DMS153 (cell line): ENCODE measurements around the gene CAMTA1.
A peak's percentile ranks its signal among the peaks of the same experiment; 100 is the strongest.
"Not testable (repeated sequence)": the region's sequence is repeated elsewhere in the genome, so short reads cannot be mapped to it uniquely, and the experiment has no call there.

Source experiments
- DNase-seq: peaks from one replicate; lab custom pipeline; 2025; lab: John Stamatoyannopoulos, UW

CAMTA1 gene

GRCh38 chr1:6907676-6908434 lies 122.6 kb downstream of the CAMTA1 start:
- DNase-seq: no peak

GRCh38 chr1:6909401-6909800 lies 124.1 kb downstream of the CAMTA1 start:
- no peak for DNase-seq

- DNase-seq: no peak
These were observed 124.6 kb downstream of the CAMTA1 start for GRCh38 chr1:6909857-6910256.

- DNase-seq: no peak
These were observed 126.0 kb downstream of the CAMTA1 start for GRCh38 chr1:6911021-6911941.

GRCh38 chr1:6911974-6912373 lies 126.7 kb downstream of the CAMTA1 start:
- DNase-seq: no peak

- no peak for DNase-seq
These were observed 127.3 kb downstream of the CAMTA1 start for GRCh38 chr1:6912518-6912917.

- no peak for DNase-seq
These were observed 127.8 kb downstream of the CAMTA1 start for GRCh38 chr1:6913086-6913485.

- DNase-seq: no peak
These were observed 129.5 kb downstream of the CAMTA1 start for GRCh38 chr1:6914706-6915105.

- no peak for DNase-seq
These were observed 130.8 kb downstream of the CAMTA1 start for GRCh38 chr1:6915999-6916565.

GRCh38 chr1:6917067-6917466 lies 131.8 kb downstream of the CAMTA1 start:
- no peak for DNase-seq

- no peak for DNase-seq
These were observed 133.1 kb downstream of the CAMTA1 start for GRCh38 chr1:6918186-6918924.

- DNase-seq: no peak
These were observed 133.8 kb downstream of the CAMTA1 start for GRCh38 chr1:6918925-6919511.

- not testable (repeated sequence) for DNase-seq
These were observed 136.3 kb downstream of the CAMTA1 start for GRCh38 chr1:6921506-6921905.

- peak; percentile 48 for DNase-seq
These were observed 137.1 kb downstream of the CAMTA1 start for GRCh38 chr1:6922096-6922931.

GRCh38 chr1:6923012-6923411 lies 137.8 kb downstream of the CAMTA1 start:
- DNase-seq: no peak

GRCh38 chr1:6923416-6923815 lies 138.2 kb downstream of the CAMTA1 start:
- no peak for DNase-seq

GRCh38 chr1:6923955-6924881 lies 139.0 kb downstream of the CAMTA1 start:
- no peak for DNase-seq

- DNase-seq: no peak
These were observed 139.6 kb downstream of the CAMTA1 start for GRCh38 chr1:6924891-6925290.

- DNase-seq: no peak
These were observed 142.4 kb downstream of the CAMTA1 start for GRCh38 chr1:6927626-6928025.
